ENCODE results near the gene KIR3DL2.
"Not testable (repeated sequence)": the region's sequence is repeated elsewhere in the genome, so short reads cannot be mapped to it uniquely, and the experiment has no call there.

DNA sequence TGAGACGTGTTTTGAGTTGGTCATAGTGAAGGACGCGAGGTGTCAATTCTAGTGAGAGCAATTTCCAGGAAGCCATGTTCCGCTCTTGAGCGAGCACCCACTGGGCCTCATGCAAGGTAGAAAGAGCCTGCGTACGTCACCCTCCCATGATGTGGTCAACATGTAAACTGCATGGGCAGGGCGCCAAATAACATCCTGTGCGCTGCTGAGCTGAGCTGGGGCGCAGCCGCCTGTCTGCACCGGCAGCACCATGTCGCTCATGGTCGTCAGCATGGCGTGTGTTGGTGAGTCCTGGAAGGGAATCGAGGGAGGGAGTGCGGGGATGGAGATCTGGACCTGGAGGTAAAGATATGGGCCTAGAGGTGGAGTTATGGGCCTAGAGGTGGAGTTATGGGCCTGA, 34.0 kb upstream of the KIR3DL2 start, which contains the start of gene KIR3DL1:
- TF ChIP-seq, protein P1, sequence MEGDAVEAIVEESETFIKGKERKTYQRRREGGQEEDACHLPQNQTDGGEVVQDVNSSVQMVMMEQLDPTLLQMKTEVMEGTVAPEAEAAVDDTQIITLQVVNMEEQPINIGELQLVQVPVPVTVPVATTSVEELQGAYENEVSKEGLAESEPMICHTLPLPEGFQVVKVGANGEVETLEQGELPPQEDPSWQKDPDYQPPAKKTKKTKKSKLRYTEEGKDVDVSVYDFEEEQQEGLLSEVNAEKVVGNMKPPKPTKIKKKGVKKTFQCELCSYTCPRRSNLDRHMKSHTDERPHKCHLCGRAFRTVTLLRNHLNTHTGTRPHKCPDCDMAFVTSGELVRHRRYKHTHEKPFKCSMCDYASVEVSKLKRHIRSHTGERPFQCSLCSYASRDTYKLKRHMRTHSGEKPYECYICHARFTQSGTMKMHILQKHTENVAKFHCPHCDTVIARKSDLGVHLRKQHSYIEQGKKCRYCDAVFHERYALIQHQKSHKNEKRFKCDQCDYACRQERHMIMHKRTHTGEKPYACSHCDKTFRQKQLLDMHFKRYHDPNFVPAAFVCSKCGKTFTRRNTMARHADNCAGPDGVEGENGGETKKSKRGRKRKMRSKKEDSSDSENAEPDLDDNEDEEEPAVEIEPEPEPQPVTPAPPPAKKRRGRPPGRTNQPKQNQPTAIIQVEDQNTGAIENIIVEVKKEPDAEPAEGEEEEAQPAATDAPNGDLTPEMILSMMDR (IDR thresholded peaks at IDR 0.05; ENCODE audit: insufficient read depth, low read depth, low read length), result not testable (repeated sequence)
- not testable (repeated sequence) for TF ChIP-seq EZH2 (IDR thresholded peaks at IDR 0.05; ENCODE audit: insufficient read depth, low read length)
